Activated CD4-positive, alpha-beta T cell treated with anti-CD3 and anti-CD28 coated beads for 1 hour (primary cell): Measurements from ENCODE around the gene SEC14L3.

ENCODE experiments used
- DNase-seq: peaks from one replicate; pipeline ENCODE4 v3.0.0-alpha.2; 2020

The SEC14L3 gene

GRCh38 chr22:30471616-30472318, at the start of gene SEC14L3:
SEC14L3 (minus strand) TSS chr22:30472017; CDS start chr22:30471958, 59 bp downstream.
- DNase-seq = no peak

- DNase-seq = no peak
Observed at GRCh38 chr22:30519842-30520425, 48.1 kb upstream of the SEC14L3 start.

GRCh38 chr22:30516731-30517130, 44.9 kb upstream of the SEC14L3 start:
- DNase-seq = no peak

GRCh38 chr22:30516273-30516672, 44.5 kb upstream of the SEC14L3 start:
- no peak for DNase-seq

GRCh38 chr22:30514252-30514651, 42.4 kb upstream of the SEC14L3 start:
- DNase-seq = no peak

- DNase-seq = no peak
Observed at GRCh38 chr22:30513462-30513861, 41.6 kb upstream of the SEC14L3 start.

- DNase-seq = no peak
Observed at GRCh38 chr22:30511911-30512310, 40.1 kb upstream of the SEC14L3 start.

- no peak for DNase-seq
Observed at GRCh38 chr22:30511109-30511508, 39.3 kb upstream of the SEC14L3 start.

- no peak for DNase-seq
Observed at GRCh38 chr22:30508216-30508615, 36.4 kb upstream of the SEC14L3 start.

- no peak for DNase-seq
Observed at GRCh38 chr22:30507670-30508069, 35.9 kb upstream of the SEC14L3 start.

- no peak for DNase-seq
Observed at GRCh38 chr22:30506507-30506968, 34.7 kb upstream of the SEC14L3 start.

GRCh38 chr22:30503551-30503950, 31.7 kb upstream of the SEC14L3 start:
- DNase-seq = no peak

- no peak for DNase-seq
Observed at GRCh38 chr22:30502911-30503310, 31.1 kb upstream of the SEC14L3 start.

- DNase-seq = no peak
Observed at GRCh38 chr22:30502153-30502552, 30.3 kb upstream of the SEC14L3 start.

GRCh38 chr22:30500628-30501027, 28.8 kb upstream of the SEC14L3 start:
- DNase-seq = no peak

GRCh38 chr22:30497466-30498150, 25.8 kb upstream of the SEC14L3 start:
- no peak for DNase-seq

- no peak for DNase-seq
Observed at GRCh38 chr22:30495041-30495784, 23.4 kb upstream of the SEC14L3 start.

GRCh38 chr22:30492144-30492543, 20.3 kb upstream of the SEC14L3 start:
- no peak for DNase-seq

- DNase-seq = no peak
Observed at GRCh38 chr22:30491381-30491780, 19.6 kb upstream of the SEC14L3 start.

- DNase-seq = no peak
Observed at GRCh38 chr22:30490399-30490798, 18.6 kb upstream of the SEC14L3 start.

GRCh38 chr22:30488121-30488520, 16.3 kb upstream of the SEC14L3 start:
- DNase-seq = no peak

GRCh38 chr22:30486661-30487115, 14.9 kb upstream of the SEC14L3 start:
- DNase-seq = no peak

GRCh38 chr22:30486118-30486517, 14.3 kb upstream of the SEC14L3 start:
- DNase-seq = no peak
